RWPE1 (cell line): ENCODE measurements around the gene NDUFA7.

ENCODE experiments used
- CTCF ChIA-PET: fragments of 350-600 bp; sonication (Branson Sonifier 250); formaldehyde crosslinking; extraction: SDS; loops from one replicate; lab custom pipeline; 2021; lab: Yijun Ruan, JAX
- POLR2A ChIA-PET: fragments of 400-600 bp; formaldehyde crosslinking; extraction: SDS; loops from one replicate; lab custom pipeline; 2020; ENCODE audit warnings: antibody characterized with exemption; ENCODE audit not compliant: low non-redundant PET; lab: Yijun Ruan, JAX
- DNase-seq: peaks from one replicate; pipeline ENCODE4 v3.0.0; 2012; ENCODE audit warnings: low spot score
- H3K27ac ChIP-seq: fragments of 450-650 bp; 2 replicates; pipeline ENCODE4 v1.5.1; 2017
- TF ChIP-seq, protein P1 (sequence below): fragments of 450-650 bp; conservative IDR thresholded peaks from 2 replicates; pipeline ENCODE4 v1.5.1; 2017; ENCODE audit warnings: low read depth, mild to moderate bottlenecking

Gene NDUFA7

DNA sequence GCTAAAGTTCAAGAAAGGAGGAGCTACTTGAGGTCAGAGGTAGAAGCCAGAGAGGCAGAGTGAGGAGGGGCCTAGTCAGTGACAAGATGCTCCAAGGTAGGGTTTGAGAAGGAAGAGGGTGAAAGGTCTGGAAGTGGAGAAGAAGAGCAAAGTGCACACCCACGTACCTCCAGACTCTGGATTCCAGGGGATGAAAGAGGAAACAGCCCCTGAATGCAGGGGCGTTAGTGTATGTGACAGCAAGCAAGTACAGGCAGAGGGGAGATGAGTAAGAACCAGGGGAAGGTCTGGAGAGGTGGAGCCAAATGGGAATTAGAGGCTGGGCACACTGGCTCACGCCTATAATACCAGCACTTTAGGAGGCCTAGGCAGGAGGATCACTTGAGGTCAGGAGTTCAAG, 8.8 kb upstream of the NDUFA7 start:
- ChIA-PET POLR2A (no interaction called here), CTCF (interaction anchor here (0.7 kb wide), 1 partner anchor 18 kb away, joined by 3 read pairs; no protein-coding TSS in a partner anchor)
- TF ChIP-seq, protein P1, sequence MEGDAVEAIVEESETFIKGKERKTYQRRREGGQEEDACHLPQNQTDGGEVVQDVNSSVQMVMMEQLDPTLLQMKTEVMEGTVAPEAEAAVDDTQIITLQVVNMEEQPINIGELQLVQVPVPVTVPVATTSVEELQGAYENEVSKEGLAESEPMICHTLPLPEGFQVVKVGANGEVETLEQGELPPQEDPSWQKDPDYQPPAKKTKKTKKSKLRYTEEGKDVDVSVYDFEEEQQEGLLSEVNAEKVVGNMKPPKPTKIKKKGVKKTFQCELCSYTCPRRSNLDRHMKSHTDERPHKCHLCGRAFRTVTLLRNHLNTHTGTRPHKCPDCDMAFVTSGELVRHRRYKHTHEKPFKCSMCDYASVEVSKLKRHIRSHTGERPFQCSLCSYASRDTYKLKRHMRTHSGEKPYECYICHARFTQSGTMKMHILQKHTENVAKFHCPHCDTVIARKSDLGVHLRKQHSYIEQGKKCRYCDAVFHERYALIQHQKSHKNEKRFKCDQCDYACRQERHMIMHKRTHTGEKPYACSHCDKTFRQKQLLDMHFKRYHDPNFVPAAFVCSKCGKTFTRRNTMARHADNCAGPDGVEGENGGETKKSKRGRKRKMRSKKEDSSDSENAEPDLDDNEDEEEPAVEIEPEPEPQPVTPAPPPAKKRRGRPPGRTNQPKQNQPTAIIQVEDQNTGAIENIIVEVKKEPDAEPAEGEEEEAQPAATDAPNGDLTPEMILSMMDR, result no peak
- DNase-seq, result no peak
- H3K27ac ChIP-seq, result peak overlapping the region; percentile 9; the same call in 1 of the 2 replicates

DNA sequence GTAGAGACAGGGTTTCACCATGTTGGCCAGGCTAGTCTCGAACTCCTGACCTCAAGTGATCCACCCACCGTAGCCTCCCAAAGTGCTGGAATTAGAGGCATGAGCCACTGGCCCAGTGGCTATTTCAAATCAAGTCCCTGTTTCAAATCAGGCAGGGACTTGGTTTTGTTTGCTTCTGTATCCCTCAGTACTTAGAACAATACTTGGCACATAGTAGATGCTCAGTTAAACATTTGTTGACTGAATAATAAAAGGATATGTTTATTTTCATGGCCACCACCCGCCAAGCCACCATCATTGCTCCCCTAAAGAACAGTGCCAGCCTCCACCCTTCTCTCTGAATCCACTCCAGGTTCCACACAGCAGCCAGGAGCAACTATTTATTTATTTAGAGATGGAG, 4.3 kb upstream of the NDUFA7 start:
- DNase-seq, result no peak
- POLR2A ChIA-PET, result no interaction called here
- TF ChIP-seq, protein P1, result no peak
- CTCF ChIA-PET, result no interaction called here
- no peak overlapping the region for H3K27ac ChIP-seq

DNA sequence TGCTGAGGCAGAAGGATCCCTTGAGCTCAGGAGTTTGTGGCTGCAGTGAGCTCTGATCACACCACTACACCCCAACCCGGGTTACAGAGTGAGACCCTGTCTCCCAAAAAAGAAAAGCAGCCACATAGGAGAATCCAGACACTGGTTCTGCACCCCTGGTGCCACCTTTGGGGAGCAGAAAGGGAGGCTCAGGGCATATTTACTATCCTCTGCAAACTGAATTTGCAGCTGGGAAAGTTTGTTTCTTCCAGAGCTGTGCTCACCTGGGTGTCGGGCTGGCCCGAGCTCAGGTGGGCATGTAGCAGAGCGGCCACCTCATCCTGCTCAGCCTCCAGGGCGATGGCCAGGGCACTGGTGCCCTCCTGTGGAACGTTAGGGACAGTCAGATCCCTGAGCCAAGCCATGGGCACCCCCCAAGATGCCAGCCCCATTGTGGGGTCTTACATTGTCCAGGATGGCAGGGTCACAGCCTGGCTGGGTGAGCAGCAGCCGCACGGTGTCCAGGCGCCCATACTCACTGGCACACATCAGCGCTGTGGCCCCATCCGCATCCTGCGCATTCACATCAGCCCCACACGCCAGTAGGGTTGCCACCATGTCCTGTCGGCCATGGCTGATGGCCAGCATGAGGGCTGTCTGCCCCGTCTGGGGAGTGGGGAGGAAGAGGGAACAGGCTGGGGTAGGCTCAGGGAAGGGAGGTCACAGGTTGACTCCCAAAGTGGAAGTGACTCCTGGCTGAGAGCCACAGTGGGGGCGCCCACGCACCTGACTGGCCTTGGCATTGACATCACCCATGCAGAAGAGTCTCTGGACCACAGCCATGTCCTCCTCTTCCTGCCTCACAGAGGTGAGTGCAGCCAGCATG, 3.2 kb upstream of the NDUFA7 start:
- POLR2A ChIA-PET, result no interaction called here
- CTCF ChIA-PET, result interaction anchor here (0.9 kb wide), 1 partner anchor 59 kb away, joined by 3 read pairs; no protein-coding TSS in a partner anchor
- no peak for DNase-seq
- peak overlapping the region; percentile 62 for H3K27ac ChIP-seq
- TF ChIP-seq, protein P1, result no peak

DNA sequence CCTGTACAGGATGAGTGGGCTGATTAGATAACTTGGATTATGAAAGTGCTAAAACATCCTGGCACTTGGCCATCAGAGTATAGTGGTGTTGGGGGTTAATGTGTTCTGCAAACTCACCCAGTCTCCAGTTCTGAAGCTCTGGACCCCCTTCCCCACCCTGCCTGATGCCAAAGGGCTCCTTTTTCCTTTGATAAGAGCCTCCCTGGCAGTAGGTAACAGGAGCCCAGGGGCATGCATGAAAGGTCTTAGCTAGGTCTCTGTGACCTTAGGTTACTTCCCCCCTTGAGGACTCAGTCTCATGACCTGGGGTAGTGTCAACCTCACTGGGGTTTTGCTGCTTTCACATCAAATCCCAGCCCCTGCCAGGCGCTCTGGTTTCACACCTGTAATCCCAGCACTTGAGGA, 2.6 kb upstream of the NDUFA7 start:
- no peak for DNase-seq
- ChIA-PET CTCF (interaction anchor here (0.6 to 0.9 kb wide), 2 partner anchors 42 to 59 kb away, joined by 3 read pairs; no protein-coding TSS in a partner anchor), POLR2A (no interaction called here)
- TF ChIP-seq, protein P1, result no peak
- peak overlapping the region; percentile 62 for H3K27ac ChIP-seq

DNA sequence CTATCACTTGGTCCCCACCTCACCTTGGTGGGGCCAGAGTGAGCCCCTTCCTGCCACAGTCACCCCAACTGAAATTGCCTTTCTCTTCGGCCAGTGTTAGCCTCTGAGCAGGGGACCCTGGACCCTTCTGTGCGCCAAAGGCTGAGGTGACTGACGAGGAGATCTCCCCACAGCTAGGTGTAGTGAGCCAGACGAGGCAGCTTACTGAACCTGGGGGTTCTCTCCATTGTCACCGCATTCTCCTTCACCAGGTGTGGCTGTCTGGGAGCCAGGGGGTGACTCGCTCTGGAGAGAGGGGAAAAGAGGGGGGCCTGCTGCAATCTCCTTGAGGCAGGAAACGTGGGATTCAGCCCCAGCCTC, 1.4 kb upstream of the NDUFA7 start:
- H3K27ac ChIP-seq, result peak overlapping the region; percentile 80
- no peak for DNase-seq
- TF ChIP-seq, protein P1, result no peak
- POLR2A ChIA-PET, result no interaction called here
- CTCF ChIA-PET, result no interaction called here

DNA sequence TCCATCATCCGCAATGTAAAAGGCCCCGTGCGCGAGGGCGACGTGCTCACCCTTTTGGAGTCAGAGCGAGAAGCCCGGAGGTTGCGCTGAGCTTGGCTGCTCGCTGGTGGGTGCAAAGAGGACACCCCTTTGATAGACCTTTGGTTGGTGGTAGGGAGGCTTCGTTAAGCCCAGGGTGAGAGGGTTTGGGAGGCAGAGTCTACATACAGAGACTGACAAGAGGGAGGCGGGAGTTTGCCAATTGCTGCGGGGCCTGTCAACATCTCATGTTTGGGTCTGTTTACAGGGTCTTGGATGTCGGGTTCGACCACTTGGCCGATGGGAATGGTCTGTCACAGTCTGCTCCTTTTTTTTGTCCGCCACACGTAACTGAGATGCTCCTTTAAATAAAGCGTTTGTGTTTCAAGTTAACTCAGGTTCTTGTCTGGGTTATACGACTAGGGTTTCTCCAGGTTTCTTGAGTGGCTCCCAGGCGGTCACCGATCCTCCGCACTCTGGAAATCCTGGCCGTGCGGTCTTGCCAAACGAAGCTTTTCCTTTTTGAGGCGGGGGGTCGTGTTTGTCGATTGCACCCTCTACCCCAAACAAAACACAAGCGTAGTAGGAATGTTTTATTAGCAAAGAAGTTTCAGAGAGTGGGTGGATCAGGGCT, 937 bp upstream of the NDUFA7 start:
- CTCF ChIA-PET, result no interaction called here
- peak overlapping the region; percentile 80 for H3K27ac ChIP-seq
- POLR2A ChIA-PET, result interaction anchor here (0.6 kb wide), 1 partner anchor 129 kb away, joined by 3 read pairs; no protein-coding TSS in a partner anchor
- TF ChIP-seq, protein P1, result no peak
- DNase-seq, result no peak
